ENCODE measurements around the gene CYP2W1.

- TF ChIP-seq POLR2A (IDR thresholded peaks at IDR 0.05), result no peak
- TF ChIP-seq EP300 (IDR thresholded peaks at IDR 0.05), result no peak
- TF ChIP-seq CTCF (IDR thresholded peaks at IDR 0.05), result no peak
Observed at GRCh38 chr7:978049-978346, 5.0 kb upstream of the CYP2W1 start.

Data from gastroesophageal sphincter (tissue), 3 donors.